HG02571 (cell line): ENCODE data around the gene PLRG1.
A peak's percentile ranks its signal among the peaks of the same experiment; 100 is the strongest.
"Not testable (repeated sequence)": the region's sequence is repeated elsewhere in the genome, so short reads cannot be mapped to it uniquely, and the experiment has no call there.

Source experiments
- ATAC-seq: cut with Tn5 transposase; IDR thresholded peaks from one replicate; pipeline ENCODE4 v1.9.1; 2021; ENCODE audit warnings: mild to moderate bottlenecking, moderate library complexity; ENCODE audit not compliant: unreplicated experiment

The PLRG1 gene

DNA sequence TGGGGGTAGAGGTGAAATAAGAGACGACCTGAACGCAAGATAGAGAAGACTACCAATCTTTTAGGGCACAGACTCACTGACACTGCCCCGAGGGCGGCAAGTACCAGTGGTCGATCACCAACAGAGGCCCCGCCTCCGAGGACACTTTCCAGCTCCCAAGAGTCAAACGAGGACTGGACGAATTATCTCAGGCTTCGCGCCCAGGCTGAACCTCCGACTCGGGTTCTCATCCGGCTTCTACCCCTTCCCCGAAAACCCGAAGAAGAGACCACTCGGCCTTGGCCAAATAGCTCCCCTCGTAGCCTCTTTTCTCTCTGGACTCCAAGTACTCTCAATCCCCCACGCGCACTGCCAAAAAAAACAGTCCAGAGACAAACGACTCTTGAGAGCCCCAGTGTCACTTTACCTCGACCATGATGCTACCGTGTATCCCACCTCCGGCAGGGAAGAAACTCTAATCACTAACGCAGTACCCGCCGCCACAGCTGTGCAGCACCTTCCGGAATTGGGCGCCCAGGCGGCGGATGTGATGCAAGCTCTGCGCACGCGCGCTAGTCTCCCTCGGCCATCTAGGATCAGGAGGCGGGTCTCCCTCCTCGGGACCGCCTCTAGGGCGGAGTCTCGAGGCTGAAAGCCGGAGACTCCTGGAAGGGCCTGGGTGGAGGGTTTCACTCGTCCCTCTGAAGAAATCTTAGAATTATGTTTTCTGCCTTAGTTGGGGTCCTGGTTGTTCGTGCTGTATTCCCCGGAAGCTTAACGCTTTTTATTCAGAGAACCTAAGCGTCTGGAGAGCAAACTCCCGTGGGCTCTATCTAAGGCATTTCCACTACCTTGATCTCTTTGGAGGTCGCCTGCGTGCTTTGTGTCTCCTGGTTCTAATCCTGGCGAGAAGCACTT lies at the start of gene PLRG1:
PLRG1 (minus strand) TSS at position 507 of the 897 bp plus-strand sequence; CDS start at position 415, 92 bp downstream.
- ATAC-seq, result peak; percentile 98

DNA sequence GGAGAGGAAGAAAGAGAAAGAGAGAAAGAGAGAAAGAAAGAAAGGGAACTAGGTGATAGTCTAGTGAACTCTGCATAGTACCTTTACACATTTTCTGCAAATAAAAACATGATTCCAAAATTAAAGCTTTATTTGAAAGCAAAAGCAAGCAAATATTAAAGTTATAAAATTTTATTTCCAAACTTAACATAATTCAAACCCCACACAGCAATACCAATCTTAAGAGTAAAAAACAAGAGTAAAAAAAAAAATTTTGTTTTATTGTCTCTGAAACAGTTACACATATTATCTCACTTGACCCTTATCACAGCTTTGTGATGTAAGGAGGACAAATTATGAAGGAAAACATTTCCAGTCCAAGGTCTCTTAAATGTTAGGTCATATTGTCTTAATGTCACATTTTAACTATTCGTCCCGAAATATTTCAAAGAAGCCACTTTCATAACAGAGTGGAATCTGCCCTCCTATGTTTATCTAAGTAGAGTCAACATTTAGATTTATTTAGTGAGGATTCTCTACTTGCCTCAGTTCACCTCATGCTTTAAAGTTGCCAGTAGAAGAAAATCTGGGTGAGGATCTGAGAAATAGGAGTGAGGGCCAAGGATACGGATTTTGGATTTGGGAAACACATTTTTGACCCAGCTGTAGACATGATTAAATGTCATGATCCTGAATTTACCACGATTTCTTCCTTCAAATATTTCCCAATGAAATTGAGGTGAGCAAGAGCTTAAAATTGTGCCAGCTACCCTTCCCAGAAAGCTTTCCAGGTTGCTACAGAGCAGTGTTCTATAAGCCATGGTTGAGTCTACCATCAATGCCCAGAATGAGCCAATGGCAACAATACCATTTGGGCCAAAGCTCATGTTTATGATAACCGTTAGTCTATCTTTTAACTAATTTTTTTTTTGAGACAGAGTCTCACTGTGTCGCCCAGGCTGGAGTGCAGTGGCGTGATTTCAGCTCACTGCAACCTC lies 47.9 kb upstream of the PLRG1 start:
- no peak for ATAC-seq

DNA sequence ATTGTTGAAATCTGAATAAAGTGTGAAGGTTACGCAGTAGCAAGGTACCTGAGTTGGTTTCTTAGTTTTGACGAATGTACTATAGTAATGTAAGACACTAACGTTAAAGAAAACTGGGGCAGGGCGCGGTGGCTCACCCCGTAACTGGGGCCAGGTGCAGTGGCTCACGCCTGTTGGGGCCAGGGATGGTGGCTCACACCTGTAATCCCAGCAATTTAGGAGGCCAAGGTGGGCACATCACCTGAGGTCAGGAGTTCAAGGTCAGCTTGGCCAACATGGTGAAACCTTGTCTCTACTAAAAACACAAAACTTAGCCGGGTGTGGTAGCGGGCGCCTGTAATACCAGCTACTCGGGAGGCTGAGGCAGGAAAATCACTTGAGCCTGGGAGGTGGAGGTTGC lies 47.1 kb upstream of the PLRG1 start:
- ATAC-seq, result not testable (repeated sequence)

DNA sequence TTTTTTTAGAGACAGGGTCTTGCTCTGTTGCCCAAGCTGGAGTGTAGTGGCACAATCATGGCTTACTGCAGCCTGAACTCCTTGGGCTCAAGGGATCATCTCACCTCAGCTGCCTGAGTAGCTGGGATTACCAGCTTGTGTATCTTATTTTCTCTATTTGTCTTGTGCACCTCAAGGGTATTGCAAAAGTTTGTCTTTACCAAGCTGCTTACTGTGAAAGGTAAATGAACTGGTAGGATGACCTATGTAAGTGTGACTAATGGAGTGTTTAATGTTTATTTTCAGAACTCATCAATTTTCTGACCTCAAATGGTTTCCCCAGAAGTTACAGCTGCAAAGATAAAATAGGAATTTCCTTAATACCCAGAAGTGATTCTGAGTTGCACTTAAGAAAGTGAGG lies 45.6 kb upstream of the PLRG1 start:
- ATAC-seq, result no peak

DNA sequence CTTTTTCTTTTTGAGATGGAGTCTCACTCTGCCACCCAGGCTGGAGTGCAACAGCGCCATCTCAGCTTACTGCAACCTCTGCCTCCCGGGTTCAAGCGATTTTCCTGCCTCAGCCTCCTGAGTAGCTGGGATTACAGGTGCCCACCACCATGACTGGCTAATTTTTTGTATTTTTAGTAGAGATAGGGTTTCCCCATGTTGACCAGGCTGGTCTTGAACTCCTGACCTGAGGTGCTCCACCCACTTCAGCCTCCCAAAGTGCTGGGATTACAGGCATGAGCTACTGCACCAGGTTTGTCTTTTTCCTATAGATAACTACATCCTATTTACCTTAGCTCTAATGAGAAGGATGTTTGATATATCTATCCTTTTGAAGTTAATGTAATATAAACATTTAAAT lies 44.1 kb upstream of the PLRG1 start:
- ATAC-seq, result not testable (repeated sequence)

DNA sequence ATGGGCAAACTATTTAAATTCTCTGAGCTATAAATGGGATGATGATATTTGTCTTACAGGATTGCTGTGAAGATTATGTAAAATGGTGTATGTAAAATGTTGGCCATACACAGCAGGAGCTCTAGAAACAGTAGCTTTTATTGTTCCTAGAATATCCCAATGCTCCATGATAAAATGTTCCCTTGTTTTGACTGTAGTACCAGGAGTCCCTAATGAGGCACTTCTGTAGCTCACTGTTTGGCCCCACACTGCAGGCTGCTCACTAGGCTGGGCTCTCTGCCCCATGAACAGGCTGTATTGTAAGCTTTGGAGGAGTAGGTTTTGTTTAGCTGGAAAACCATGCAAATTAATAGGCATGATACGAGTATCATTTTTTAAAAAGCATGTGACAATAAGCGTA lies 43.7 kb upstream of the PLRG1 start:
- no peak for ATAC-seq

DNA sequence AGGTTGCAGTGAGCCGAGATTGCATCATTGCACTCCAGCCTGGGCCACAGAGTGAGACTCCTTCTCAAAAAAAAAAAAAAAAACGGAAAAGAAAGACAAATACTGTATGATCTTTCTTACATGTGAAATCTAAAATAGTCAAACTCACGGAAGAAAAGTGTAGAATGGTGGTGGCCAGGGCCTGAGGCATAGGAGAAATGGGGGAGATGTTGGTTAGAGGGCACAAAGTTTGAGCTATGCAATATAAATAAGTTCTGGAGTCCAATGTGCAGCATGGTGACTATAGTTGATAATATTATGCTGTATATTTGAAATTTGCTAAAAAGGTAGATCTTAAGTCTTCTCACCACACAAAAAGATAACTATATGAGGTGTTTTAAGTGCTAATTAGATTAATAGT lies 41.7 kb upstream of the PLRG1 start:
- no peak for ATAC-seq

DNA sequence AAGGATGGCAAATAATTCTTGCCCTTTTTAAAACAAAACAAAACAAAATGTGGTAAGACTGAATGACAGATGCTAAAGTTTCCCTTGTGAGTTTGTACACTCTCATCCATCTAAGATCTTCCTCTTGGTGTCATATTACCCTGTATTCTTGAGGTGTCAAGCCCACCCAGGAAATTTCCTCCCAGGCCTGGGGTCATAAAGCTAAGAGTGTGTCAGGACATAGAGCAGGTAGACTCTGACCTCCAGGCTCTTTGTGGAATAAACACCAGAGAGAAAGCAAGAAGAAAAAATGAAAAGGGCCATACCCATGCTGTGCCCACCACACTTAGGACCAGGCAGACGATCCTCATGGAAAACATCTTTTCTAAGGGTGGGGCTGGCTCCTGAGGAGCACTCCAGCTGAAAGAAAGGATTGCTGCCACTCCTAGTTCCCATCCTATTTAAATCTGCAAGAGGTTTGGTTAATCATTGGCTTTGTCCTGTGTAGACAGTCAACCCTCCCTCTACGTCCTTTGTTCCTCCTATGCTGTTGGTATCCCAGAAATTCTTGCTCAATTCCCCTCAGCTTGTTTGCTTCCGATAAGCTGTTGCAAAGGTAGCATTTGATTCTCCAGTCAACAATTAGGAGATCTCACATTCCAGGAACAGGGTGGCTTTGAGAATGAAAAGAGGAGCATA lies 40.3 kb upstream of the PLRG1 start, which contains the start of gene FGA:
FGA (minus strand) TSS at position 414 of the 678 bp plus-strand sequence; CDS start at position 359, 55 bp downstream.
- ATAC-seq, result no peak

DNA sequence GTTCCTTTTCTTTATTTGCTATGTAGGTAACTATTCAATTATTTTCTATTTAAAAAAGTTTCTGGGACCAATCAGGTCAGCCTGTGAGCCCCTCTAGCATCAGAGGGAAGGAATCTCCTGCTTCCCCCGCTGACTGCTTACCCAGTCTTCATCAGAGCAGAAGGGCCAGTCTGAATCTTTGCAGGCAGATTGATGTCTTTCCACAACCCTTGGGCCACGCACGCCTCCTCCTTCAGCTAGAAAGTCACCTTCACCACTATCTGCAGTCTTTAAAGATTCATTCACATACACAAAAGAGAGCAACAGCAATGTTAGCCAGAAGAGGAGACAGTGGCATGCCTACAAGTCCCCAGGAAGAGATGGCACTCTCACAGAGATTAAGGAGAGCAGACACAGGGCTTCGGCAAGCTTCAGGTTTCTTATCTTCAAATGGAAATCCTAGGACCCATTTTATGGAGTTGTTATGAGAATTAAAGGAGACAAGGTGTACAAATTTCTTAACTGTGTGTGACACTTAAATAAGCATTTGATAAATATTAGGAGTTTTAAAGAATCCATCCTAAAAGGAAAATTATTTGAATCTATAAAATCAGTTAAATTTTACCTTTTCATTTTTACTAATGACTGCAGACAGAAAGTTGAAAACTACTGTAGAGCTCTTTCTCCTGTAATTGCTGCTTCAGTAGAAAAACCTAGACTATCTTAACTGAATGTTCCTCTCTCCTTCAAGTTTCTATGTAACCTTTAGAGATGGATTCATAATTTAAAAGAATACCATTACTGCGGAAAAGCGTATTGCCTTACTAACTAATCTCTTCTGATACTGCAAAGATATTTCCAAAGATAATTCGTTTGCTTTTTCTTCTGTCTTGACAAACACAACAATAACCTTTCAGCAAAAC lies 39.3 kb upstream of the PLRG1 start:
- ATAC-seq, result no peak

DNA sequence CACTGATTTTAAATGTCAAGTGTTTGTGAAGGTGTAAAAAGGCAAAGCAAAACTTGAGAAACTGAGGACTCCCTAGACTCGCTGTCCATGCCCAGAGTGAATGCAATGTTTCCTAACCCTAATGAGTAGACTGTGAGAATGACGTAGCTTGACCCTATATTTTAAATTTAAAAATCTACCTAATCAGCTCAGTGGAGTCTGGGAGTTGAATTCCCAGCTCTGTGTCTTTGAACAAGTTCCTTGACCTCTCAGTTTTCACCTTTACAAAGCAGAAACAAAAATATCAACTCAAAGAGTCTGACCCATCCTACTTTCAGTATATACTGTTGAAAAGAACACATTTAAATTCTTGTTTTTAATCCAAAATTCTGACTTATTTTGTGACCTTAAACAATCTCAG lies 38.0 kb upstream of the PLRG1 start:
- no peak for ATAC-seq

DNA sequence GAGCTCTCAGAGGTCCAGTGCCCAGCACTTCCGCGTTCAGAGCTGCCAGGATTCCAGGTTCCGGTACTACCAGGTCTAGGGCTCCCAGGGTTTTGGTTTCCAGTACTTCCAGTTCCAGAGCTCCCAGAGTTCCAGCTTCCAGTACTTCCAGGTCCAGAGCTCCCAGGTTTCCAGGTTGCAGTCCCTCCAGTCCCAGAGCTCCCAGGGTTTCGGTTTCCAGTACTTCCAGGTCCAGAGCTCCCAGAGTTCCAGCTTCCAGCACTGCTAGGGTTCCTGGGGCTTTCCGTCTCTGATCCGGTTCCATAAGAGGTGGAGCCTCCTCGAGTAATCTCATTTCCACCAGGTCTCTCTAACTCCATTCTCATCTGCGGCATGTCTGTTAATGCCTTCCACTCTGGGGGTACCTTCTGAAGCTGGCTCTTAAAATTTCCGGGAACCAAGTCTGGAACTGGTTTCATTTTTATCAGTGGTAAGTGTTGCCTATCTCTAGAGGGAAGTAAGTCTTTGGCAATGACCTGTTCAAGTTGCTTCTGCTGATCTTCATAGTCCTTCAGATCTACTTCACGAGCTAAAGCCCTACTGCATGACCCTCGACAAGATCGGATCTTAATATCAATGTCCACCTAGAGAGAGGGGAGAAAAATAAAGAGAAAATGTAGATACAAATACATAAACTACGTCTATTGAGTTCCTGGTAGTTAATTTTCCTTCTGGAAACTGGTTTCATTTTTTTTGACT lies 36.3 kb upstream of the PLRG1 start:
- ATAC-seq, result no peak

DNA sequence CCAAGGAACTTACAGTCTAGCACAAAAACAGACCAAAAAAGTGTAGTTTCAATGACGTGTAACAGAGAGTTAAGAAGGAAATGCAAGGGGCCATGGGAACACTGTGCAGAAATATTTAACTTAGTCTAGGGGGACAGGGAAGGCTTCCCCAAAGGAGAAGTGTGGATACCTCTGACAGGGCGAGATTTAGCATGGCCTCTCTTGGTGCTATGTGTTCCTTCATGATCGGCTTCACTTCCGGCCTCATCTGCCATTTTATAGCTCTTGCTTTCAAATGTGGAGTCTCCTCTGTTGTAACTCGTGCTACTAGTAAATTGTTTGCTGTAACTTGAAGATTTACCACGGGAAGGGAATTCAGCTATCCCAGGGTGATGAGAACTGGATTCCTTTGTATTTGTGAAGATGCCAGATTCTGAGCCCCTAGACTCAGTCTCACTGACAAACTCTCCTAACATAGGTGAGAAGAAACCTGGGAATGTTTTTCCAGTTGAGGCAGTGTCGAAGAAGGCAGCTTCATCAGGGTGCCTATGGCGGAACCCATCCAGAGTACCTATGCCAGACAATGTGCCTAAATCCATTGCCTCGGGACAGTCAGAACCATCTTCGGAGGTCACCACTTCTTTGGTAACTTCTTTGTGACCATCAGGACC lies 35.3 kb upstream of the PLRG1 start:
- no peak for ATAC-seq

DNA sequence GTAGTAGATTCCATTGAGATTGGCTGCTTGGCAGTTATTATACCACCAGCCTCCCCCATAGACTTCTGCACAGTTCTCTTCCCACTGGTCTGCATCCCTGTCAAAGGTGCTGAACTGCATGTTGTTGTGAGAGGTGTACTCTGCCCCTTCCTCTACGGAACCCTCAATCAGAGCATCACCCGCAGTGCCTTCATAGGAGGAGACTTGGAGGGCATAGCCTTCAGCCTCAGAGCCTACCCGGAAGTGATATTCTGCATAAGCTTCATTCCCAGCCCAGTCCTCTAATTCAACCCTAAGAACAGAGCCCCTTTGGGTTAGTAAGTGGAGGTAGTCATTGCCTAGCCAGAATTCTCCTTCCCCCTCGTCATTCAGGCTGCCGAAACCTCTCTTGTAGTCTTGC lies 34.1 kb upstream of the PLRG1 start:
- ATAC-seq, result no peak

DNA sequence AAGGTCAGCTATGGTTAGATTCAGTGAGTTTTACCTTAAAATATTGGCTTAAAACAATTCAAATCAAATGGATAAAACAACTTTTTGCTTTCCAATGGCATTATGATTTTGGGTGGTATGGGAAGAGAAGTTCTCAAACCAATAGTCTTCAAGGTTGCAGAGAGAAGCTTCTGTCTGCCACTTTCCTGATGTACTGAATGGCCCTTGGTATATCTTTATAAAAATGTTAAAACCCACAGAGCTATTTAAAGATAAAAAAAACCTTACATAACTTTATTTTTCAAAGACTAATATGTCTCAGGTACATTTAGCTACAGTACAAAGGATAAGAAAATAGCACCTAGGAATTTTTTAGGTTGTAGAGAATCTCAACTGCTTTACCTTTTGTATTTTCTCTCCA lies 33.5 kb upstream of the PLRG1 start:
- no peak for ATAC-seq

DNA sequence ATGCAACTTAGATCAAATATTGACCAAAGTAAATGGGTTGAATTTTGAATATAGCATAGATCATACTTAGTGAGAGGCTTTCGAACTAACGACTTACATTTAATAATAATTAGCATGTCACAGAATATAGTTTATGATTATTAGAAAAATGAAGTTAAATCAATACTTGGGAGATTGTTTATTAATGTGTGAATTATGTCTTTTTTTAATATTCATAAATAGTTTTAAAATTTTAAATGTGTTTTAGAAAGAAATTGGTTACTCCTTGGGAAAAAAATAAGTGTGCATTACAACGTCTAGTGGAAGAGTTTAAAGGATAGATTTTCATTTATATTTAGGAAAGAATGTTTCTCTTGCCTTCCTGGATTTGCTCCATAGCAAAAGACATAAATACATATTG lies 33.0 kb upstream of the PLRG1 start:
- ATAC-seq, result no peak

DNA sequence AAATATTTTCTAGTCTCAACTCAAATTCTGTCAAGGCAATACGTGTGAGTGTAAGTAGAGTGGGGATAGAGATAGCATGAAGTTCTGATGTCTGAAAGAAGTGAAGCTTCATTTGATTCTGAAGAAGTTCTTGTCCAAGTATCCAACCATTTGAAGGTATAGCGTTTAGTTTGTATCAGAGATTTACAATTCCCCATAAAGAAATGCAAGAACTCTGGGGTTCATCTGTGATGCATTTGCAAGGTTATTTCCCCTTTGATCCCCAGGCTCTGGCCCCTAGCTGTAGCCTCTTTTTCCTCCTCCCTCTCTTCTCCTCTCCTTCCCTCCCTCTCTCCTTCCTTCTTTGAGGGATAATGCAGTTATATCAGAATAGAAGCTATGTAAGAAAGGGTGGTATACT lies 32.5 kb upstream of the PLRG1 start:
- ATAC-seq, result no peak

DNA sequence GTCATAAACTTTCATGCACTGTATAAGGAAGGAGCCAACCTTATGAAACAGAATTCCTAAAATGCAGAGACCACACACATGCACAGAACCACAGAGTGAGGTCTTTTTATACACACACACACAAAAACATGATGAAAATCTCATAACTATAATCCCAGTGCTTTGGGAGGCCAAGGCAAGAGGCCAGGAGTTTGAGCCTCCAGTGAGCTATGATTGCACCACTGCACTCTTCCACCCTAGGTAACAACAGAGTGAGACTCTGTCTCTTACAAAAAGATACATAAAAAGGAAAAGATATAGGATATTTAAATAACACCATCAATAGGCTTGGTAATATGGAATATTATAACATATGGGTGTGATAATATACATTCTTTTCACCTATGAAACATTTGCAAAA lies 29.7 kb upstream of the PLRG1 start:
- ATAC-seq, result no peak

DNA sequence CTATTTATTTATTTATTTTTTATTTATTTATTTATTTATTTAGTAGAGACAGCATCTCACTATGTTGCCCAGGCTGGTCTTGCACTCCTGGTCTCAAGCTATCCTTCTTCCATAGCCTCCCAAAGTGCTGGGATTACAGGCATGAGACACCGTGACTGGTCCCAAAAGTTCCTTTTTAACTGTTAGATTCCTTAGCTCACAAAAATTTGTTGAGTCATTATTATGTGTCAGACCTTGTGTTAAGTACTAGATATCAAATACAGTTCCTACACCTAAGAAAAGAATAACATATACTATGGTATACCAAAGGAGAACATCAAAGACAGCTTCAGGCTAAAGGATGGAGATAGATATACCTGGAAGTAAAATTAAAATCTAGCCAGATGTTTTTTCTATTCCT lies 28.7 kb upstream of the PLRG1 start:
- ATAC-seq, result no peak

DNA sequence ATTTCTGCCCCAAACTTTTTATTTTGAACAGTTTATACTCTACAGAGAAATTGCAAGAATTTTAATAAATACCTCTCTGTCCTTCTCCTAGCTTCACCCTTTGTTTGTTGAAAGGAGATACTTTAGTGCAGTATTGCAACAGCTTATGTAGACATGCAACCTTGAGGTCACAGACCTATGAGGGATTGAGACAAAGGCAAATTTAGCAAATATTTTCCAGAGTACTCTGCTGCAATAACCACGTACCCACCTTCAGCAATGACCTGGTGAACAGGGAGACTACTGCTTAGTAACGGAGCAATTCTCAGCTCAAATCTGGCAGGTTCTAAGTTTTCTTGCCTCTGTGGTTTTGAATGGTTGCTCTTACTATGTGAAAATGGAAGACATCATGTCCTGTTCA lies 27.1 kb upstream of the PLRG1 start:
- ATAC-seq, result no peak
